GM12873 (cell line): ENCODE results near the gene SBNO2.

Source experiments
- CTCF ChIP-seq: IDR thresholded peaks from 2 replicates; pipeline ENCODE4 v1.5.1; 2012; ENCODE audit warnings: low read depth, mild to moderate bottlenecking, moderate library complexity, low read length, control low read depth; ENCODE audit not compliant: insufficient read depth; ENCODE audit errors: missing control alignments

SBNO2 gene

GRCh38 chr19:1219786-1220476 is 45.9 kb upstream of the SBNO2 start:
- no peak for TF ChIP-seq CTCF

GRCh38 chr19:1218751-1219567 is 44.9 kb upstream of the SBNO2 start:
- no peak for TF ChIP-seq CTCF

- TF ChIP-seq CTCF, result no peak
Observed at GRCh38 chr19:1217366-1217765, 43.3 kb upstream of the SBNO2 start.

GRCh38 chr19:1216756-1217155 is 42.7 kb upstream of the SBNO2 start:
- no peak for TF ChIP-seq CTCF

GRCh38 chr19:1214862-1215731 is 41.0 kb upstream of the SBNO2 start:
- no peak for TF ChIP-seq CTCF

GRCh38 chr19:1214299-1214861 is 40.3 kb upstream of the SBNO2 start:
- TF ChIP-seq CTCF, result no peak
